ENCODE measurements around the gene CSMD2. TPM values are rescaled to one million over a fixed set of nuclear protein-coding genes. Genes with fewer than 3 reads are reported as not detected.

CSMD2 gene
- total and polyA plus RNA-seq, 8 donors: 0.20 to 0.81 (median 0.47) TPM

GRCh38 chr1:34156739-34157138, 8.3 kb downstream of the CSMD2 start:
- H3K27me3 ChIP-seq: peaks cover 4 to 46% of the 10 kb centered on the region in 2 donors
- no peaks in the 10 kb centered on the region for H3K9me3 ChIP-seq
- no peak for ATAC-seq
- no peak for DNase-seq
- H3K27ac ChIP-seq: no peak overlapping the region
- H3K36me3 ChIP-seq: no peaks in the 10 kb centered on the region
- no peak for TF ChIP-seq CTCF (IDR thresholded peaks at IDR 0.05)
- H3K4me1 ChIP-seq: no peaks in the 10 kb centered on the region
- intact Hi-C loops (cut with DNase I): no loop called here
- no peak overlapping the region for H3K4me3 ChIP-seq

DNA sequence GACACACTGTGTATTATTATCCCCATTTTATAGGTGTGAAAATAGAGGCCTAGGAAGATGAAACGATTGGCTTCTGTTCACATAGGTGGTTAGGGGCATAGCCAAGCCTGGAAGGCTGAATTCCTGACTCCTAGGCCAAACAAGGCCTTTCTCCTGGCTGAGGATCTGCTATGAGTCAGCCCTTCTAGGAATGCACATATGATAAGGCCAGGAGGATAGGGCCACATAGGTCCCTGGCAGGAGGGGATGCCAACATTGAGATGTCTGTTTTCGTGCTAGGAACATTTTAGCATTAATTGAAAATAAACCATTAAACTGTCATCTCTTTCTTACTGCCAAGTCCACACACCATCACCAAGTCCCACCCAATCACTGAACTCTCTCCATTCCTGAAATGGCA, 9.2 kb downstream of the CSMD2 start:
- no peaks in the 10 kb centered on the region for H3K4me1 ChIP-seq
- H3K27me3 ChIP-seq: peaks cover 0 to 38% of the 10 kb centered on the region in 2 donors
- TF ChIP-seq CTCF (IDR thresholded peaks at IDR 0.05): no peak
- H3K36me3 ChIP-seq: no peaks in the 10 kb centered on the region
- no peak overlapping the region for H3K27ac ChIP-seq
- DNase-seq (no peak), ATAC-seq (no peak)
- intact Hi-C loops (cut with DNase I): no loop called here
- H3K9me3 ChIP-seq: no peaks in the 10 kb centered on the region
- H3K4me3 ChIP-seq: no peak overlapping the region

- DNase-seq (no peak), ATAC-seq (no peak)
- Histone ChIP-seq H3K4me3 (no peak overlapping the region), H3K27me3 (peaks cover 0 to 20% of the 10 kb centered on the region in 2 donors), H3K27ac (no peak overlapping the region), H3K36me3 (no peaks in the 10 kb centered on the region), H3K4me1 (no peaks in the 10 kb centered on the region), H3K9me3 (no peaks in the 10 kb centered on the region)
- no peak for TF ChIP-seq CTCF (IDR thresholded peaks at IDR 0.05)
- intact Hi-C loops (cut with DNase I): no loop called here
Measured at GRCh38 chr1:34153246-34153645, 11.8 kb downstream of the CSMD2 start.

DNA sequence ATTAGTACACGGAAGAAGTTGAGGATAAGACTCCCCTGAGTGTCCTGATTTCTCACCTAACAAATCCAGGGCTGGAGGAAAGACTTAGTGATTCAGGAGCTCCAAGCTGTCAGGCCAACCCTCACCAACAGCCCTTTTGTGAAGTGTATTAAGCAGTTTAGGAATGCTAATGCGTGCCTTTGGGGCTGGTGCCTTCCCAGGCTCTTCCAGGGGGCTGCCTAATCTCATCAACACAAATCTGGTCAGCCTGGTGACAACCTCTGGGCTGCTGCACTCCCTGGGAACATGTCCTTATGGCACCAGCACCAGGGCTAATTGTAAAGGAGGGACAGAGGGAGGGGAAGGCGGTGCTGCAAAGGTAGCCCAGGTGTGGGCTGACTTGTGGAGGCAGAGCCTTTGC, 15.5 kb downstream of the CSMD2 start:
- ATAC-seq (no peak), DNase-seq (no peak)
- Histone ChIP-seq H3K27me3 (peaks cover 0 to 34% of the 10 kb centered on the region in 2 donors), H3K4me3 (no peak overlapping the region), H3K36me3 (no peaks in the 10 kb centered on the region), H3K4me1 (no peaks in the 10 kb centered on the region), H3K27ac (no peak overlapping the region), H3K9me3 (no peaks in the 10 kb centered on the region)
- intact Hi-C loops (cut with DNase I): no loop called here
- TF ChIP-seq CTCF (IDR thresholded peaks at IDR 0.05): no peak

- no peak for DNase-seq
- no peak overlapping the region for H3K27ac ChIP-seq
- intact Hi-C loops (cut with DNase I): no loop called here
- no peak for TF ChIP-seq CTCF (IDR thresholded peaks at IDR 0.05)
- H3K36me3 ChIP-seq: no peaks in the 10 kb centered on the region
- peaks cover 0 to 23% of the 10 kb centered on the region in 2 donors for H3K27me3 ChIP-seq
- no peak overlapping the region for H3K4me3 ChIP-seq
- no peaks in the 10 kb centered on the region for H3K4me1 ChIP-seq
- no peak for ATAC-seq
- H3K9me3 ChIP-seq: no peaks in the 10 kb centered on the region
Measured at GRCh38 chr1:34147301-34147700, 17.7 kb downstream of the CSMD2 start.
